Renal cortical epithelial cell (primary cell): ENCODE results near the gene KIF5C. TPM values are rescaled to one million over a fixed set of nuclear protein-coding genes. Genes with fewer than 3 reads are reported as not detected.
A peak's percentile ranks its signal among the peaks of the same experiment; 100 is the strongest.

ENCODE experiments used
- DNase-seq: peaks from one replicate; pipeline ENCODE4 v3.0.0-alpha.2; 2011; ENCODE audit warnings: low read depth
- total RNA-seq: library from RNA; depleted of rRNA; stranded (reverse); fragments of >200 nt; gene quantifications from 2 replicates; pipeline ENCODE4 v1.2.3, GENCODE V29; 2014

Gene KIF5C
- total RNA-seq, 1 donor from 2014 or later, result 2.1 TPM

DNA sequence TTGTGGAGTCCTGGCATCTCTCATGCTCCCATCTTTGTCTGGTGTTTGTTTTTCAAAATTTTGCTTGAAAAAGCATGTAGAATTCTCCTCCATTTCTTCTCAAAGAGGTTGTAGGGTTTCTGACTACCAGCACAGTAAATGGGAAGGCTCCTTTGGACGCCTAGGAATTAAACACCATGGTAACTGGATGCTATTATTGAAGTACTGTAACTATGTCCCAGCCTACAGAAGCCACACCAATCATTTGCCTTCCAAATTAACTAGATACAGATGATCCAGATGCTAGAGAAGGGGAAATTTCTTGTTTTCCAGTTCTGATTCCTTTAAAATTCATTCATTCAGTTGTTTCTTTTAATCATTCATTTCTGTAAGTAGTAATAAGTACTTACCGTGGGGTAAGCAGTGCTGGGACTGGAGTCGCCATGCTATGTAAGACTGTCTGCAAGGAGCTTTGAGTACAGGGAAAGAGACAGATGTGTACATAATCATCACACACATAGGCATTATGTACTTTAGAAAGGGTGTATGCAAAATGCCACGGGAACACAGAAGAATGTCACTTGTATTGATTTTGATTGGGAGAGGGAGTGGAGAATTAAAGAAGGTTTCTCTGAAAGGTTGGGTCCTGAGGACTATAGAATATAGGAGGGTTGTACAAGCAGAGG, 49.6 kb downstream of the KIF5C start:
- DNase-seq, result no peak

GRCh38 chr2:148926291-148926961, 51.4 kb downstream of the KIF5C start:
- DNase-seq, result peak; percentile 24

DNA sequence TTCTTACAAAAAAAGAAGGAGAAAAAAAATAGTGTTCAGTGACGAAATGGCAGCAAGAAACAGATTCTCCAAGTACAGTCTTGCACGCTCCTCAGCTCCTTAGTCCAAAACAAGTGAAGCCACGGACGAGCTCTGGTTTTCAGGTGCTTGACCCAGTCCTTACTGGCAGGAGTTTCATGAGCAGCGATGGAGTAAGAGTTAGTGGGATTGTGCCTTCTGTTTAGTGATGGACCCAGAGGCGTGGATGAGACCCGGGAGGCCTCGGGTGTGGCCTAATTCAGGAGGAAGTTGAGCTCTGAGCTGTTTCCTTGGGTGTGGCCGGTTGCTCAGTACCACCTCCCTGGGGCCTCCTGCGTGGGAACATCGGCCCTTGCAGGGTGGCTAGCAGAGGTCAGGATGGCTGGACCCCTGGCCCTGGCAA, 52.0 kb downstream of the KIF5C start:
- DNase-seq, result no peak

DNA sequence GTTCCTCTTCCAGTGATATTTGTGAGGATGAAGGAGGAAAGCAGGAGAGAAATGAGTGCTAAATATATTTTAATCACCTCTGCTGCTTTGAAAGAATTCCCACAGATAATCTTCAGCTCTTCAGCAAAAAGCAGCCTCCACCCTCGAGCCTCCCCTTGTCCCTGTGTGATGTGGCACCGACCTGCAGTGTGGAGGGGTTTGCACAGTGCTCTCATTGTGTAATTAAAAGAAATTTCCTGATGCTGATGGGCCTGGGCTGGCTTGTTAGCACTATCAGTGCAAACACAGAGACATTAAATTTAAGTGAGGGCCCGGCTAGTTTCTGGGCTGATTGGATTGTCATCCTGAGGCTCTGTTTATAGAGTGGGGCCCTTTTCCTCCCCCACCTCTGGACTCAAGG, 53.4 kb downstream of the KIF5C start:
- no peak for DNase-seq

- DNase-seq, result no peak
Observed at GRCh38 chr2:148930046-148930775, 55.2 kb downstream of the KIF5C start.

DNA sequence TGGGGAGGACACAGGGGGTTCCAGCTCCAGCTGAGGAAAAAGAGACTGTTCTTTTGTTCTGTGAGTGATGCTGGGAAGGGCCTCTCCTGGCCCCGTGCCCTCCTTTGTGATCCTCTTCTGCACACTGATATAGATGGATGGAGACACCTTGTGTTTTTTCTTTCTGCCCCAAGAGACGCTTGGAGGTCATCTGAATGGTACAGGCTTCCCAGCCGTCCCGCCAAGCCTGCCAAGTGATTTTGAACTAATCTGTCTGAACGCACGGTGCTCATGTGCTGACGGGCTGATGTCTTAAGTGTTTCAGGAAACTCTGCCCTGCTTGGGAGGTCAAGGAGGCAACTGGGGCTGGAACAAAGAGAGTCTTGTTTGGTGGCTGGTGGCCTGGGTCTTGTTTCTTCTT, 57.5 kb downstream of the KIF5C start:
- no peak for DNase-seq

- no peak for DNase-seq
Observed at GRCh38 chr2:148933456-148933855, 58.4 kb downstream of the KIF5C start.

- no peak for DNase-seq
Observed at GRCh38 chr2:148935791-148936190, 60.8 kb downstream of the KIF5C start.

DNA sequence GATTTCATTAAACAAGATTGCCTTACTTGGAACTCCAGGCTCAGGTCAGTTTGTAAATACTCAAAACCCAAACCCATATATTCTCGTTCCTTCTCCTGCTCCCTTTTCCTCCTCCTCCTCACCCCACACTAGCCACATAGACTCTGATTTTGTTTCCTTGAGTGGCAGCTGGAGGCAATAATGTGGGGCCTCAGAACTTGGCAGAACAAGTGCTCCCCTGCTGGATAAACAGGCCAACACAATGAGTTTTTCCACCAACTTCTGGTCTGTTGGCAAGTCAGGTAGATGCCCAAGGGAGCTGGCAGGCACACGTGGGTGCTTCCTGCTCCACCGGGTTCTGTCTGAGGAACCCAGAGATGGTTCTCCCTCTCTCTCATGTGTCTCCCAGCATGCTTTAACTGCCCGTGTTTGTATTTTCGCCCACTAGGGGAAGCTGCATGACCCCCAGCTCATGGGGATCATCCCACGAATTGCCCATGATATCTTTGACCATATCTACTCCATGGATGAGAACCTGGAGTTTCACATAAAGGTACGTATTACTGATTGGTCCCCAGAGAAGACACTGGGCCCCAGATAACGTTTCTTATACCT, 61.9 kb downstream of the KIF5C start:
- DNase-seq, result no peak

DNA sequence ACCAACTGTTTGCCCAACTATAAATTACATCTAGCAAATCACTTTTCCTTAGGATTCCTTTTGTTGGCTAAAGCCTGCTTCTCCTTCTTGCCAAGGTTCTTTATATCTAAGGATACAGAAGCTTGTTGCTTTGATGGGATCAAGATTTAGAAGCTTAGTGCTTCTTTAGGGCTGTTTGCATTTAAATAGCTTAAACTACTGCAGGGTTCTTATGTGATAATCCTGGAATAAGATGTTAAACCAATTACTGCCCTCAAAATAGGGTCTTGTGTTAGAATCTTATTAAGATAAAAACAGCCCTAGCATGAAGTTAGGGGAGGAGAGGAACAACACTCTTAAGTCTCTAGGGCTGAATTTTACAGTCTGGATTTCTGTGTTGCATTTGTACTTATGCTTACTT, 64.2 kb downstream of the KIF5C start:
- DNase-seq, result no peak

GRCh38 chr2:148943097-148943496, 68.1 kb downstream of the KIF5C start:
- DNase-seq, result no peak

- DNase-seq, result no peak
Observed at GRCh38 chr2:148944536-148944935, 69.5 kb downstream of the KIF5C start.

- DNase-seq, result no peak
Observed at GRCh38 chr2:148947299-148947698, 72.3 kb downstream of the KIF5C start.

DNA sequence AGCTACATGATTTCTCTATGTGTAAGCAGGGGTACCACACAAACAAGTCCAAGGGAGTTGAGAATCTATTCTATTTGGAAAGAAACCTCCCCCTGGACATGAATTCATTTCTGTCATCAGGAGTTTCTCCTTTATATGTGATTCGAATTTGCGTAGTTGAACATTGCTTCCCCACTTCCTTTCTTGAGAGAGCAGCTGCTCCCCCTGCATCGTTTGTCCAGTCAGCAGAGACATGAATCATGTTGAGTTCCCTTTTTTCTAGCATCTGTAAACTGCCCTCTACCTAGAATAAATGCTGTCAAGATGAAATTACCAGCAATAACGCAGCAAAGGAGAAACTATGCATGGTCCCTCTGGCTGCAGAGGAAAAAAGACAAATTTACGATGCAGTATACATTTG, 73.8 kb downstream of the KIF5C start:
- no peak for DNase-seq

DNA sequence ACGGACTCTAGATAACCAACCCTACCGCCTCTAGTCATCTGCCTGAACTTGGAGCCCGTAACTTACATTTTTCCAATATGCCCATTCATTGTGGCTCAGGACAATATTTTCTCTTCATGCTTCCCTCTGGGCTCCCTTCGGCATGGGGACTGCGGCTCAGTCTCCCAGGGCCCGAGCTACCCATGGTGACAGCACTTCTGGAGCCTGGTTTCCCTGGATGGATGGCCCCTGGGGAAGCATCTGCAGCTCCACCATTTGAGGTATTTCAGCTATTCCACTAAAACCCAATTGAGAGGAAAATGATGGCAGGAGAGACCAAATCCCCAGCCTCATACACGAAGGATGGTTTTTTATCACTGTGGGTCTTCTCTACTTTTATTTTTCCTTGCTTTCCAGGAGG, 74.3 kb downstream of the KIF5C start:
- no peak for DNase-seq

GRCh38 chr2:148952621-148953020, 77.6 kb downstream of the KIF5C start:
- no peak for DNase-seq

DNA sequence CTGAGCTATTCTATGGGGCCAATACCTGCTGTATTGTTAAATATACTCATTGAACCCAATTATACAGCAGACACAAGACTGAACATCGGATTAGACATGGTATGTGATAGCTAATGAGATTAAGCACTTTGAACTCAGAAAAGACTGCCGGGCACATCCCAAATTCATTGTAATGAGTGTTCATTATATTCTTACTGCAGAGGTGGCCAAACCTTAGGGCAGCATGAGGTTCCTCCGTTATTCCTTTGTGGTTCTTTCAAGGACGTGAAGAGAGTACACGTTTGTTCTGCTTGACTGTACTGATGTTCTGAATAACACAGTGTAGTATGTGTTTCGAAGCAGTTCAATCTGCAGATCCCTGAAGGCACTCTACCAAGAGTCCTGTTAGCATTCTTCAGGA, 78.4 kb downstream of the KIF5C start:
- DNase-seq, result no peak

GRCh38 chr2:148954536-148954935, 79.5 kb downstream of the KIF5C start:
- no peak for DNase-seq

- DNase-seq, result no peak
Observed at GRCh38 chr2:148955798-148956197, 80.8 kb downstream of the KIF5C start.

DNA sequence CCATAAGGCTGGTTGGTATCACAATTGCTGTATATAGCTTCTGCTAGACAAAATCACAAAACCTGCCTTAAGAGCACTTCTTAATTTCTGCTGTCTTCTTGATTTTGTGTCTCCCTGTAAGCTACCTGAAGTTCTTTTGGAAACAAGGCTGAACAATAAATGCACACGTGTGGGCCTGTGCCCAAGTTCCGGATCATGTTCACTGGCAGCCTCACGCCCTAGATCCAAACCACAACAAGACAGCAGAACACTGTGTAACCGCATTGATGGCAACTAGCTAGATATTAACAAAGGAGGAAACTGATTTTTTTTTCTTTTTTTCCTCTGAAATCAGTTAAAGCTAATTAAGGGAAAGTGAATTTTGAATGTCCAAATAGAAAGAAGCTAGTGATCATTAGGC, 82.0 kb downstream of the KIF5C start:
- peak; percentile 14 for DNase-seq

DNA sequence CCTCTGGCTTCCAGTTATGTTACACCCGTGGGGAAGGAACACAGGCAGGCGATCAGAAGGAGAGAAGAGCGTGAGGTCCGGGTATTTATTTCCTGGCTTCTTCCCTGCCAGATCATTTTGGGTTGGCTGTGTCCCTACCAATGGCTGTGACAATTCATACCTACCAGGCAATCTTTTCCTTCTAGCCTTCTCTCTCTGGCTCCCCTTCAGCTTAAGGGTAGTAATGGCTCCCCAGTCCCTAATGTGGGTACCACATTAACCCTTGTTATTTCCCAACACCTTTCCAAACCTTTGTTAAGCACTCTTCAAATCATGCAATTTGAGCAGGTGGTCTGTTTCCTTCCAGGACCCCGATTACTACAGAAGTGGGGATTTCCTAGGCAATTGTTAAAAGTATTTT, 84.7 kb downstream of the KIF5C start:
- DNase-seq, result no peak

- DNase-seq, result no peak
Observed at GRCh38 chr2:148960483-148960882, 85.5 kb downstream of the KIF5C start.

- no peak for DNase-seq
Observed at GRCh38 chr2:148963461-148963860, 88.4 kb downstream of the KIF5C start.
